RPMI7951 (cell line): ENCODE measurements around the gene TAGLN3. TPM values are rescaled to one million over a fixed set of nuclear protein-coding genes. Genes with fewer than 3 reads are reported as not detected.

ENCODE experiments used
- DNase-seq: peaks from one replicate; pipeline ENCODE4 v3.0.0-alpha.2; 2012; ENCODE audit warnings: low read depth
- total RNA-seq: library from RNA; depleted of rRNA; stranded (reverse); fragments of >200 nt; shearing (Covaris generic); gene quantifications from 2 replicates; pipeline ENCODE4 v1.2.3, GENCODE V29; 2014; rRNA removed

TAGLN3 gene
- total RNA-seq, 1 experiment from 2014 or later, result 0.48 TPM

GRCh38 chr3:112048911-112049310 is 50.2 kb downstream of the TAGLN3 start:
- no peak for DNase-seq

- DNase-seq, result no peak
Measured at GRCh38 chr3:112053229-112053628, 54.5 kb downstream of the TAGLN3 start.

- DNase-seq, result peak; percentile 46
Measured at GRCh38 chr3:112056451-112056929, 57.8 kb downstream of the TAGLN3 start.

GRCh38 chr3:112059497-112059896 is 60.8 kb downstream of the TAGLN3 start:
- DNase-seq, result no peak

- DNase-seq, result no peak
Measured at GRCh38 chr3:112061152-112061551, 62.4 kb downstream of the TAGLN3 start.

Other genes with a start within 250 kb of the TAGLN3 start
- 92.6 and 122 TPM in 2 replicates for gene PHLDB2, start 139.7 kb upstream of the TAGLN3 start, total RNA-seq
- 37.0 and 42.5 TPM in 2 replicates for gene ABHD10, start 19.9 kb upstream of the TAGLN3 start, total RNA-seq
- gene TMPRSS7, start 35.8 kb downstream of the TAGLN3 start, total RNA-seq, result not detected in 2 replicates
- 6.4 and 7.4 TPM in 2 replicates for gene C3orf52, start 87.5 kb downstream of the TAGLN3 start, total RNA-seq
- not detected in 2 replicates for gene GCSAM, start 134.3 kb downstream of the TAGLN3 start, total RNA-seq